NT2/D1 (cell line): ENCODE data around the gene NONO.
"Not testable (repeated sequence)": the region's sequence is repeated elsewhere in the genome, so short reads cannot be mapped to it uniquely, and the experiment has no call there.

Experiments
- DNase-seq: peaks from one replicate; pipeline ENCODE4 v3.0.0-alpha.2; 2011; ENCODE audit warnings: low read depth, low spot score
- H3K27me3 ChIP-seq: 2 replicates; pipeline ENCODE4 v1.6.0; 2011; ENCODE audit warnings: mild to moderate bottlenecking; ENCODE audit not compliant: insufficient read length, insufficient read depth
- H3K36me3 ChIP-seq: 2 replicates; pipeline ENCODE4 v1.6.1; 2011; ENCODE audit warnings: mild to moderate bottlenecking, low read length, mixed read lengths; ENCODE audit not compliant: insufficient read depth, insufficient read length
- H3K4me1 ChIP-seq: 2 replicates; pipeline ENCODE4 v1.5.1; 2011; ENCODE audit not compliant: insufficient read depth, insufficient read length
- H3K4me3 ChIP-seq: 2 replicates; pipeline ENCODE4 v1.5.1; 2011; ENCODE audit warnings: low read depth; ENCODE audit not compliant: insufficient read length
- H3K9ac ChIP-seq: 2 replicates; pipeline ENCODE4 v1.6.0; 2011; ENCODE audit warnings: low read depth; ENCODE audit not compliant: insufficient read length
- H3K9me3 ChIP-seq: 2 replicates; pipeline ENCODE4 v1.5.1; 2011; ENCODE audit warnings: mild to moderate bottlenecking, low read length; ENCODE audit not compliant: insufficient read depth
- SUZ12 ChIP-seq: IDR thresholded peaks from 2 replicates; pipeline ENCODE4 v1.6.1; 2011; ENCODE audit not compliant: insufficient read length, insufficient read depth; ENCODE audit errors: extremely low read depth
- YY1 ChIP-seq: IDR thresholded peaks from 2 replicates; pipeline ENCODE4 v1.6.1; 2011; ENCODE audit not compliant: insufficient read length, insufficient read depth
- ZNF274 ChIP-seq: IDR thresholded peaks from 2 replicates; pipeline ENCODE4 v1.6.1; 2011; ENCODE audit warnings: mild to moderate bottlenecking, low read depth, low read length

NONO gene

GRCh38 chrX:71296806-71297205, 13.4 kb downstream of the NONO start:
- peaks cover 2% of the 10 kb centered on the region for H3K4me1 ChIP-seq
- H3K36me3 ChIP-seq: peaks cover 94% of the 10 kb centered on the region
- H3K9ac ChIP-seq: no peak overlapping the region
- DNase-seq: no peak
- TF ChIP-seq SUZ12 (no peak), YY1 (no peak), ZNF274 (no peak)
- H3K4me3 ChIP-seq: no peak overlapping the region
- H3K27me3 ChIP-seq: no peaks in the 10 kb centered on the region
- no peaks in the 10 kb centered on the region for H3K9me3 ChIP-seq

- Histone ChIP-seq H3K27me3 (no peaks in the 10 kb centered on the region), H3K9me3 (no peaks in the 10 kb centered on the region), H3K4me1 (peaks cover 2% of the 10 kb centered on the region), H3K4me3 (no peak overlapping the region), H3K9ac (no peak overlapping the region), H3K36me3 (peaks cover 92% of the 10 kb centered on the region)
- TF ChIP-seq YY1 (no peak), SUZ12 (no peak), ZNF274 (no peak)
- DNase-seq: no peak
Measured at GRCh38 chrX:71298119-71298518, 14.7 kb downstream of the NONO start.

- H3K9me3 ChIP-seq, H3K4me3 ChIP-seq, H3K9ac ChIP-seq, H3K4me1 ChIP-seq, H3K27me3 ChIP-seq, DNase-seq: not testable (repeated sequence)
- H3K36me3 ChIP-seq: peaks cover 92% of the 10 kb centered on the region
Measured at GRCh38 chrX:71300064-71300463, 16.6 kb downstream of the NONO start.

GRCh38 chrX:71300495-71300894, 17.1 kb downstream of the NONO start:
- DNase-seq, H3K4me3 ChIP-seq, H3K27me3 ChIP-seq, H3K9me3 ChIP-seq, H3K9ac ChIP-seq, H3K4me1 ChIP-seq: not testable (repeated sequence)
- H3K36me3 ChIP-seq: peaks cover 92% of the 10 kb centered on the region

- Histone ChIP-seq H3K4me1 (peaks cover 2% of the 10 kb centered on the region), H3K9ac (no peak within 1 kb of the TSS), H3K4me3 (no peak within 1 kb of the TSS), H3K9me3 (no peaks in the 10 kb centered on the region), H3K27me3 (no peaks in the 10 kb centered on the region), H3K36me3 (peaks cover 84% of the 10 kb centered on the region)
- DNase-seq: peak; percentile 6
- no peak for TF ChIP-seq ZNF274
- no peak for TF ChIP-seq YY1
- no peak for TF ChIP-seq SUZ12
Measured at GRCh38 chrX:71301195-71301924, 17.9 kb downstream of the NONO start, which contains the start of gene ITGB1BP2. Gene ITGB1BP2, plus strand, starts transcription at chrX:71301750. Its CDS starts 57 bp downstream, at chrX:71301807.

- Histone ChIP-seq H3K4me1 (peaks cover 2% of the 10 kb centered on the region), H3K9ac (no peak overlapping the region), H3K27me3 (no peaks in the 10 kb centered on the region), H3K9me3 (no peaks in the 10 kb centered on the region), H3K4me3 (no peak overlapping the region), H3K36me3 (peaks cover 75% of the 10 kb centered on the region)
- TF ChIP-seq SUZ12 (no peak), YY1 (no peak), ZNF274 (no peak)
- no peak for DNase-seq
Measured at GRCh38 chrX:71302461-71303213, 19.2 kb downstream of the NONO start.

- no peaks in the 10 kb centered on the region for H3K27me3 ChIP-seq
- no peaks in the 10 kb centered on the region for H3K9me3 ChIP-seq
- no peak for DNase-seq
- TF ChIP-seq ZNF274 (no peak), SUZ12 (no peak), YY1 (no peak)
- peaks cover 56% of the 10 kb centered on the region for H3K36me3 ChIP-seq
- no peak overlapping the region for H3K9ac ChIP-seq
- H3K4me1 ChIP-seq: no peaks in the 10 kb centered on the region
- H3K4me3 ChIP-seq: no peak overlapping the region
Measured at GRCh38 chrX:71304561-71304960, 21.1 kb downstream of the NONO start.
